HCT116 (cell line): Measurements from ENCODE around the gene ANKRD36C. TPM values are rescaled to one million over a fixed set of nuclear protein-coding genes. Genes with fewer than 3 reads are reported as not detected.
"Not testable (repeated sequence)": the region's sequence is repeated elsewhere in the genome, so short reads cannot be mapped to it uniquely, and the experiment has no call there.

Experiments
- ATAC-seq: fragments of 200-7000 bp; cut with Tn5 transposase; 2 replicates; pipeline ENCODE4 v1.9.1; 2020; ENCODE audit warnings: mild to moderate bottlenecking, moderate library complexity
- BruUV-seq: library from RNA; stranded (reverse); fragments of 400-500 nt; replicated peaks from 2 replicates; lab custom pipeline; 2021; lab: Mats Ljungman, UMichigan
- CTCF ChIA-PET: fragments of 300-600 bp; sonication (Branson Sonifier 250); formaldehyde crosslinking; loops from one replicate; lab custom pipeline; 2021; ENCODE audit warnings: antibody characterized with exemption; lab: Charles Lee
- POLR2A ChIA-PET: fragments of 300-600, 350-600 bp; sonication (Branson Sonifier 250); formaldehyde crosslinking; loops from one replicate; lab custom pipeline; 2021; ENCODE audit warnings: antibody characterized with exemption; lab: Charles Lee
- RAD21 ChIA-PET, 2 experiments: fragments of 300-600 bp; sonication (Branson Sonifier 250); formaldehyde crosslinking; loops; one replicate each; lab custom pipeline; 2023; ENCODE audit warnings: low total read pairs in 2 of 2; ENCODE audit not compliant: uncharacterized antibody in 2 of 2, unreplicated experiment in 2 of 2, low non-redundant PET in 1 of 2; lab: Charles Lee
- DNase-seq: peaks from one replicate; pipeline ENCODE4 v3.0.0-alpha.2; 2010; ENCODE audit warnings: low read depth, low spot score
- H2AFZ ChIP-seq: fragments of 200-600 bp; shearing (Covaris generic), sonication (generic); 2 replicates; pipeline ENCODE4 v1.6.1; 2017; ENCODE audit warnings: low read depth, mixed run types, mixed read lengths, antibody characterized with exemption, low read length; ENCODE audit not compliant: poor library complexity, severe bottlenecking
- H3K27ac ChIP-seq: 2 replicates; pipeline ENCODE4 v1.5.1; 2012; ENCODE audit warnings: low read depth, low read length
- H3K27me3 ChIP-seq: fragments of 200-600 bp; sonication (generic); 2 replicates; pipeline ENCODE4 v1.6.1; 2016; ENCODE audit warnings: mixed run types, low read length, mixed read lengths; ENCODE audit not compliant: insufficient read depth
- H3K36me3 ChIP-seq, 2 experiments: fragments of 200-500 bp in 1 of 2; fragments of 200-600 bp in 1 of 2; sonication (Bioruptor generic) in 1 of 2; sonication (generic) in 1 of 2; 2 replicates each; pipeline versions ENCODE4 v1.5.1 to v1.6.1; 2014 to 2016; ENCODE audit warnings: low read length in 2 of 2, inconsistent platforms in 1 of 2, mixed read lengths in 1 of 2, mixed run types in 1 of 2; ENCODE audit not compliant: insufficient read depth in 2 of 2, control insufficient read depth in 1 of 2
- H3K4me1 ChIP-seq, 2 experiments: fragments of 200-600 bp in 1 of 2; sonication (generic) in 1 of 2; 2 replicates each; pipeline versions ENCODE4 v1.5.1 to v1.6.1; 2012 to 2017; ENCODE audit warnings: low read length in 2 of 2, inconsistent platforms in 1 of 2, mild to moderate bottlenecking in 1 of 2, mixed read lengths in 1 of 2, mixed run types in 1 of 2, moderate library complexity in 1 of 2; ENCODE audit not compliant: insufficient read depth in 2 of 2, control insufficient read depth in 1 of 2
- H3K4me2 ChIP-seq: fragments of 200-600 bp; sonication (generic); 2 replicates; pipeline ENCODE4 v1.6.1; 2017; ENCODE audit warnings: mixed run types, low read length, mixed read lengths
- H3K4me3 ChIP-seq, 2 experiments: fragments of 200-600 bp in 1 of 2; sonication (generic) in 1 of 2; replicated peaks in 1 of 2; 2 replicates each; pipeline ENCODE4 v1.5.1; 2011 to 2016; ENCODE audit warnings: low read length in 2 of 2, control low read depth in 1 of 2, low read depth in 1 of 2, mild to moderate bottlenecking in 1 of 2, mixed read lengths in 1 of 2, mixed run types in 1 of 2
- H3K79me2 ChIP-seq: fragments of 200-600 bp; sonication (generic); 2 replicates; pipeline ENCODE4 v1.6.1; 2017; ENCODE audit warnings: mild to moderate bottlenecking, mixed run types, low read length, moderate library complexity, mixed read lengths; ENCODE audit not compliant: insufficient read depth
- H3K9ac ChIP-seq: fragments of 200-600 bp; sonication (generic); 2 replicates; pipeline ENCODE4 v1.6.1; 2016; ENCODE audit warnings: low read length, mixed read lengths
- H3K9me2 ChIP-seq: fragments of 200-600 bp; sonication (generic), shearing (Covaris generic); 2 replicates; pipeline ENCODE4 v1.6.1; 2017; ENCODE audit warnings: mixed run types, mild to moderate bottlenecking, moderate library complexity; ENCODE audit not compliant: insufficient read depth
- H3K9me3 ChIP-seq, 2 experiments: fragments of 200-500 bp in 1 of 2; fragments of 200-600 bp in 1 of 2; sonication (Bioruptor generic) in 1 of 2; sonication (generic) in 1 of 2; 2 replicates each; pipeline ENCODE4 v1.6.1; 2014 to 2017; ENCODE audit warnings: low read length in 2 of 2, mixed read lengths in 2 of 2, inconsistent platforms in 1 of 2, low read depth in 1 of 2, mild to moderate bottlenecking in 1 of 2, mixed run types in 1 of 2, moderate library complexity in 1 of 2; ENCODE audit not compliant: control insufficient read depth in 1 of 2, insufficient read depth in 1 of 2
- H4K20me1 ChIP-seq: fragments of 200-600 bp; sonication (generic), shearing (Covaris generic); 2 replicates; pipeline ENCODE4 v1.6.1; 2017; ENCODE audit warnings: mixed run types, mild to moderate bottlenecking, moderate library complexity; ENCODE audit not compliant: insufficient read depth
- intact Hi-C: fragments of 100-400 bp; cut with micrococcal nuclease; formaldehyde crosslinking; loops from 2 replicates; pipeline ENCODE4 v1.10.0; 2022
- total RNA-seq: library from RNA; stranded (reverse); gene quantifications from one replicate; pipeline ENCODE4 v1.2.1, GENCODE V29; 2021; ENCODE audit not compliant: unreplicated experiment

ANKRD36C gene
- total RNA-seq, 1 experiment from 2014 or later: 17.7 TPM

- H3K9me2 ChIP-seq, CTCF ChIA-PET, H3K36me3 ChIP-seq, H3K79me2 ChIP-seq, H3K4me1 ChIP-seq, RAD21 ChIA-PET, H2AFZ ChIP-seq, H3K4me3 ChIP-seq, H3K9ac ChIP-seq, POLR2A ChIA-PET, H3K27me3 ChIP-seq, H3K27ac ChIP-seq, H3K9me3 ChIP-seq, intact Hi-C loops, H4K20me1 ChIP-seq, DNase-seq, H3K4me2 ChIP-seq, BruUV-seq: not testable (repeated sequence)
- peak; percentile 88 for ATAC-seq
Observed at GRCh38 chr2:95789385-95789784, 202.2 kb downstream of the ANKRD36C start.

GRCh38 chr2:95788642-95789041 is 203.0 kb downstream of the ANKRD36C start:
- H3K36me3 ChIP-seq, H4K20me1 ChIP-seq, H2AFZ ChIP-seq, H3K4me2 ChIP-seq, intact Hi-C loops, H3K9me2 ChIP-seq, POLR2A ChIA-PET, RAD21 ChIA-PET, ATAC-seq, CTCF ChIA-PET, H3K4me1 ChIP-seq, H3K9me3 ChIP-seq, H3K27ac ChIP-seq, H3K79me2 ChIP-seq, H3K27me3 ChIP-seq, H3K4me3 ChIP-seq, BruUV-seq, H3K9ac ChIP-seq, DNase-seq: not testable (repeated sequence)

Other genes starting within 250 kb of the ANKRD36C start
- gene GPAT2, start 43.1 kb upstream of the ANKRD36C start, total RNA-seq: 54.2 TPM
- gene ADRA2B, start 124.7 kb upstream of the ANKRD36C start, total RNA-seq: 0.47 TPM
- gene ASTL, start 146.7 kb upstream of the ANKRD36C start, total RNA-seq: 0.34 TPM
- 24.5 TPM for gene DUSP2, start 153.6 kb upstream of the ANKRD36C start, total RNA-seq
- 160 TPM for gene STARD7, start 217.0 kb upstream of the ANKRD36C start, total RNA-seq